CD4-positive, CD25-positive, alpha-beta regulatory T cell (primary cell): ENCODE measurements around the gene TCTN1. TPM values are rescaled to one million over a fixed set of nuclear protein-coding genes. Genes with fewer than 3 reads are reported as not detected.

ENCODE experiments used
- ATAC-seq, 2 donors: fragments of 150-1000 bp; cut with Tn5 transposase; one replicate each; pipeline ENCODE4 v1.10.0; 2021; ENCODE audit warnings: low read depth in 2 of 2, moderate number of reproducible peaks in 2 of 2, moderate library complexity in 1 of 2
- DNase-seq, 3 donors: peaks; one replicate each; pipeline versions ENCODE4 v3.0.0 to v3.0.0-alpha.2; 2012 to 2022; ENCODE audit warnings: mixed read lengths in 1 of 3
- H3K27ac ChIP-seq: one replicate; pipeline ENCODE4 v1.7.0; 2013; ENCODE audit warnings: mild to moderate bottlenecking, low read length; ENCODE audit not compliant: insufficient read depth, poor library complexity, severe bottlenecking
- H3K27me3 ChIP-seq: one replicate; pipeline ENCODE4 v1.7.0; 2013; ENCODE audit warnings: low read length; ENCODE audit not compliant: control insufficient read depth, insufficient read depth
- H3K36me3 ChIP-seq: one replicate; pipeline ENCODE4 v1.7.0; 2013; ENCODE audit warnings: mild to moderate bottlenecking, low read length, moderate library complexity; ENCODE audit not compliant: control insufficient read depth, insufficient read depth
- H3K4me1 ChIP-seq: 2 replicates; pipeline ENCODE4 v1.7.0; 2013; ENCODE audit warnings: mild to moderate bottlenecking, low read length; ENCODE audit not compliant: insufficient read depth, control insufficient read depth, poor library complexity, severe bottlenecking
- H3K4me3 ChIP-seq: one replicate; pipeline ENCODE4 v1.7.0; 2013; ENCODE audit warnings: low read depth, mild to moderate bottlenecking, low read length, moderate library complexity
- H3K9me3 ChIP-seq, 2 experiments: 1 replicate in 1 of 2; 2 replicates in 1 of 2; pipeline ENCODE4 v1.7.0; 2013; ENCODE audit warnings: low read length in 2 of 2, mild to moderate bottlenecking in 1 of 2, moderate library complexity in 1 of 2; ENCODE audit not compliant: control insufficient read depth in 2 of 2
- H3K27ac Mint-ChIP-seq, 3 donors: one replicate each; pipeline ENCODE4 v1.8.0; 2020 to 2022; ENCODE audit warnings: mild to moderate bottlenecking in 3 of 3, mixed read lengths in 3 of 3, moderate library complexity in 2 of 3
- H3K27me3 Mint-ChIP-seq: one replicate; pipeline ENCODE4 v1.8.0; 2022; ENCODE audit warnings: mild to moderate bottlenecking, mixed read lengths
- H3K36me3 Mint-ChIP-seq: one replicate; pipeline ENCODE4 v1.8.0; 2020; ENCODE audit warnings: mixed read lengths
- H3K4me1 Mint-ChIP-seq, 4 donors: one replicate each; pipeline ENCODE4 v1.8.0; 2020 to 2022; ENCODE audit warnings: mixed read lengths in 4 of 4, mild to moderate bottlenecking in 1 of 4
- H3K4me3 Mint-ChIP-seq, 4 donors: one replicate each; pipeline ENCODE4 v1.8.0; 2020 to 2022; ENCODE audit warnings: mild to moderate bottlenecking in 4 of 4, mixed read lengths in 4 of 4, moderate library complexity in 3 of 4
- H3K9me3 Mint-ChIP-seq, 7 donors: one replicate each; pipeline ENCODE4 v1.8.0; 2020 to 2022; ENCODE audit warnings: mixed read lengths in 7 of 7, mild to moderate bottlenecking in 3 of 7, moderate library complexity in 2 of 7
- polyA plus RNA-seq, 4 donors: library from polyadenylated mRNA; unstranded; fragments of 300-500 nt; fragmentation: Illumina TruSeq; gene quantifications; one replicate each; pipeline ENCODE4 v1.2.3, GENCODE V29; 2021
- total RNA-seq: library from RNA; stranded (reverse); gene quantifications from one replicate; pipeline ENCODE4 v1.2.3, GENCODE V29; 2022

TCTN1 gene
- total and polyA plus RNA-seq, 5 donors from 2014 or later = 1.6 to 5.8 (median 3.5) TPM

GRCh38 chr12:110687396-110688169, 73.7 kb downstream of the TCTN1 start:
- H3K4me1 Mint-ChIP-seq = peaks cover 7 to 70% (median 35%) of the 10 kb centered on the region in 4 donors
- H3K9me3 Mint-ChIP-seq = no peaks in the 10 kb centered on the region
- Histone ChIP-seq H3K4me1 (peaks cover 29% of the 10 kb centered on the region), H3K27me3 (no peaks in the 10 kb centered on the region), H3K27ac (no peak overlapping the region), H3K4me3 (peak overlapping the region; percentile 55), H3K36me3 (peaks cover 7% of the 10 kb centered on the region), H3K9me3 (no peaks in the 10 kb centered on the region)
- H3K27me3 Mint-ChIP-seq = peaks cover 15% of the 10 kb centered on the region
- H3K27ac Mint-ChIP-seq = peak overlapping the region; percentile 62 to 83 (median 77)
- H3K4me3 Mint-ChIP-seq = peak overlapping the region; percentile 87 to 92 (median 90)
- peaks cover 32% of the 10 kb centered on the region for H3K36me3 Mint-ChIP-seq
- peak in 1 of 3 donors; percentile 29 for DNase-seq
- ATAC-seq = no peak

GRCh38 chr12:110688446-110689280, 74.7 kb downstream of the TCTN1 start, which contains the start of gene HVCN1:
HVCN1 (minus strand) TSS chr12:110689115; CDS start chr12:110683245, 5,870 bp downstream.
- H3K27ac ChIP-seq = peak within 1 kb of the TSS; percentile 63
- no peaks in the 10 kb centered on the region for H3K9me3 Mint-ChIP-seq
- no peaks in the 10 kb centered on the region for H3K27me3 ChIP-seq
- H3K4me3 Mint-ChIP-seq = peak within 1 kb of the TSS; percentile 89 to 96 (median 96)
- H3K4me3 ChIP-seq = peak within 1 kb of the TSS; percentile 55
- H3K27me3 Mint-ChIP-seq = peaks cover 15% of the 10 kb centered on the region
- peak within 1 kb of the TSS; percentile 77 to 95 (median 95) for H3K27ac Mint-ChIP-seq
- ATAC-seq (peak; percentile 48 to 55), DNase-seq (peak; percentile 10 to 48 (median 44))
- peaks cover 2% of the 10 kb centered on the region for H3K36me3 ChIP-seq
- no peaks in the 10 kb centered on the region for H3K9me3 ChIP-seq
- peaks cover 29% of the 10 kb centered on the region for H3K4me1 ChIP-seq
- peaks cover 25% of the 10 kb centered on the region for H3K36me3 Mint-ChIP-seq
- peaks cover 7 to 72% (median 35%) of the 10 kb centered on the region in 4 donors for H3K4me1 Mint-ChIP-seq

GRCh38 chr12:110689281-110690126, 75.6 kb downstream of the TCTN1 start:
- Mint-ChIP-seq H3K4me1 (peaks cover 7 to 70% (median 35%) of the 10 kb centered on the region in 4 donors), H3K9me3 (no peaks in the 10 kb centered on the region), H3K4me3 (peak overlapping the region; percentile 89 to 96 (median 96)), H3K36me3 (peaks cover 21% of the 10 kb centered on the region), H3K27me3 (peaks cover 15% of the 10 kb centered on the region), H3K27ac (peak overlapping the region; percentile 71 to 95 (median 95))
- peak; percentile 70 to 75 for ATAC-seq
- Histone ChIP-seq H3K27me3 (no peaks in the 10 kb centered on the region), H3K9me3 (no peaks in the 10 kb centered on the region), H3K4me3 (peak overlapping the region; percentile 16), H3K27ac (peak overlapping the region; percentile 63), H3K4me1 (peaks cover 29% of the 10 kb centered on the region), H3K36me3 (peaks cover 2% of the 10 kb centered on the region)
- DNase-seq = peak; percentile 41 to 91 (median 46)

- Mint-ChIP-seq H3K9me3 (no peaks in the 10 kb centered on the region), H3K36me3 (peaks cover 18% of the 10 kb centered on the region), H3K4me1 (peaks cover 7 to 65% (median 34%) of the 10 kb centered on the region in 4 donors), H3K27me3 (peaks cover 15% of the 10 kb centered on the region), H3K27ac (peak overlapping the region; percentile 71 to 95 (median 72)), H3K4me3 (peak overlapping the region; percentile 89 to 96 (median 96))
- peak overlapping the region; percentile 16 for H3K4me3 ChIP-seq
- H3K36me3 ChIP-seq = peaks cover 2% of the 10 kb centered on the region
- peaks cover 29% of the 10 kb centered on the region for H3K4me1 ChIP-seq
- ATAC-seq = no peak
- H3K9me3 ChIP-seq = no peaks in the 10 kb centered on the region
- no peak for DNase-seq
- no peaks in the 10 kb centered on the region for H3K27me3 ChIP-seq
- H3K27ac ChIP-seq = peak overlapping the region; percentile 63
Measured at GRCh38 chr12:110690127-110690430, 76.2 kb downstream of the TCTN1 start.

- Histone ChIP-seq H3K36me3 (no peaks in the 10 kb centered on the region), H3K9me3 (no peaks in the 10 kb centered on the region), H3K4me1 (peaks cover 20% of the 10 kb centered on the region), H3K4me3 (no peak overlapping the region), H3K27me3 (no peaks in the 10 kb centered on the region), H3K27ac (no peak overlapping the region)
- Mint-ChIP-seq H3K9me3 (no peaks in the 10 kb centered on the region), H3K4me3 (no peak overlapping the region), H3K36me3 (no peaks in the 10 kb centered on the region), H3K27ac (no peak overlapping the region), H3K27me3 (peaks cover 9% of the 10 kb centered on the region), H3K4me1 (peaks cover 0 to 44% (median 26%) of the 10 kb centered on the region in 4 donors)
- no peak for DNase-seq
- no peak for ATAC-seq
Measured at GRCh38 chr12:110693731-110694130, 79.8 kb downstream of the TCTN1 start.

- H3K4me1 ChIP-seq = peaks cover 17% of the 10 kb centered on the region
- Mint-ChIP-seq H3K27me3 (peaks cover 9% of the 10 kb centered on the region), H3K36me3 (no peaks in the 10 kb centered on the region), H3K9me3 (no peaks in the 10 kb centered on the region), H3K4me1 (peaks cover 0 to 43% (median 25%) of the 10 kb centered on the region in 4 donors), H3K4me3 (peak overlapping the region in 1 of 4 donors; percentile 78), H3K27ac (peak overlapping the region in 2 of 3 donors; percentile 11 to 71)
- no peaks in the 10 kb centered on the region for H3K36me3 ChIP-seq
- DNase-seq (no peak), ATAC-seq (no peak)
- H3K27ac ChIP-seq = no peak overlapping the region
- H3K27me3 ChIP-seq = no peaks in the 10 kb centered on the region
- no peaks in the 10 kb centered on the region for H3K9me3 ChIP-seq
- H3K4me3 ChIP-seq = no peak overlapping the region
Measured at GRCh38 chr12:110694330-110694901, 80.5 kb downstream of the TCTN1 start.

GRCh38 chr12:110696283-110696682, 82.4 kb downstream of the TCTN1 start:
- no peak for DNase-seq
- H3K27ac ChIP-seq = no peak overlapping the region
- H3K27ac Mint-ChIP-seq = no peak overlapping the region
- H3K27me3 Mint-ChIP-seq = no peaks in the 10 kb centered on the region
- H3K27me3 ChIP-seq = no peaks in the 10 kb centered on the region
- H3K4me3 Mint-ChIP-seq = no peak overlapping the region
- no peaks in the 10 kb centered on the region for H3K9me3 ChIP-seq
- no peaks in the 10 kb centered on the region for H3K9me3 Mint-ChIP-seq
- H3K36me3 ChIP-seq = no peaks in the 10 kb centered on the region
- H3K4me3 ChIP-seq = no peak overlapping the region
- no peak for ATAC-seq
- peaks cover 7% of the 10 kb centered on the region for H3K4me1 ChIP-seq
- no peaks in the 10 kb centered on the region for H3K36me3 Mint-ChIP-seq
- H3K4me1 Mint-ChIP-seq = peaks cover 0 to 28% (median 15%) of the 10 kb centered on the region in 4 donors
